ENCODE measurements around the gene HES2.

The HES2 gene

GRCh38 chr1:6424619-6425593 lies 5.2 kb upstream of the HES2 start, which contains the start of gene ESPN:
Gene ESPN, plus strand, starts transcription at chr1:6424776. Its CDS starts 180 bp downstream, at chr1:6424956.
- Histone ChIP-seq H3K4me2 (ENCODE audit: low read length) (peak within 1 kb of the TSS; percentile 41), H3K9me3 (ENCODE audit: control insufficient read depth, low read length) (no peaks in the 10 kb centered on the region), H3K9ac (no peak within 1 kb of the TSS), H3K36me3 (ENCODE audit: control insufficient read depth, insufficient read depth, low read length) (no peaks in the 10 kb centered on the region), H2AFZ (peak within 1 kb of the TSS; percentile 38), H3K4me3 (ENCODE audit: low read depth, low read length) (no peak within 1 kb of the TSS), H3K4me1 (peaks cover 7% of the 10 kb centered on the region), H3K27ac (no peak within 1 kb of the TSS), H3K79me2 (no peaks in the 10 kb centered on the region), H3K27me3 (ENCODE audit: control insufficient read depth, insufficient read depth, low read length) (no peaks in the 10 kb centered on the region)
- TF ChIP-seq, protein P1, sequence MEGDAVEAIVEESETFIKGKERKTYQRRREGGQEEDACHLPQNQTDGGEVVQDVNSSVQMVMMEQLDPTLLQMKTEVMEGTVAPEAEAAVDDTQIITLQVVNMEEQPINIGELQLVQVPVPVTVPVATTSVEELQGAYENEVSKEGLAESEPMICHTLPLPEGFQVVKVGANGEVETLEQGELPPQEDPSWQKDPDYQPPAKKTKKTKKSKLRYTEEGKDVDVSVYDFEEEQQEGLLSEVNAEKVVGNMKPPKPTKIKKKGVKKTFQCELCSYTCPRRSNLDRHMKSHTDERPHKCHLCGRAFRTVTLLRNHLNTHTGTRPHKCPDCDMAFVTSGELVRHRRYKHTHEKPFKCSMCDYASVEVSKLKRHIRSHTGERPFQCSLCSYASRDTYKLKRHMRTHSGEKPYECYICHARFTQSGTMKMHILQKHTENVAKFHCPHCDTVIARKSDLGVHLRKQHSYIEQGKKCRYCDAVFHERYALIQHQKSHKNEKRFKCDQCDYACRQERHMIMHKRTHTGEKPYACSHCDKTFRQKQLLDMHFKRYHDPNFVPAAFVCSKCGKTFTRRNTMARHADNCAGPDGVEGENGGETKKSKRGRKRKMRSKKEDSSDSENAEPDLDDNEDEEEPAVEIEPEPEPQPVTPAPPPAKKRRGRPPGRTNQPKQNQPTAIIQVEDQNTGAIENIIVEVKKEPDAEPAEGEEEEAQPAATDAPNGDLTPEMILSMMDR (IDR thresholded peaks at IDR 0.05) = no peak

DNA sequence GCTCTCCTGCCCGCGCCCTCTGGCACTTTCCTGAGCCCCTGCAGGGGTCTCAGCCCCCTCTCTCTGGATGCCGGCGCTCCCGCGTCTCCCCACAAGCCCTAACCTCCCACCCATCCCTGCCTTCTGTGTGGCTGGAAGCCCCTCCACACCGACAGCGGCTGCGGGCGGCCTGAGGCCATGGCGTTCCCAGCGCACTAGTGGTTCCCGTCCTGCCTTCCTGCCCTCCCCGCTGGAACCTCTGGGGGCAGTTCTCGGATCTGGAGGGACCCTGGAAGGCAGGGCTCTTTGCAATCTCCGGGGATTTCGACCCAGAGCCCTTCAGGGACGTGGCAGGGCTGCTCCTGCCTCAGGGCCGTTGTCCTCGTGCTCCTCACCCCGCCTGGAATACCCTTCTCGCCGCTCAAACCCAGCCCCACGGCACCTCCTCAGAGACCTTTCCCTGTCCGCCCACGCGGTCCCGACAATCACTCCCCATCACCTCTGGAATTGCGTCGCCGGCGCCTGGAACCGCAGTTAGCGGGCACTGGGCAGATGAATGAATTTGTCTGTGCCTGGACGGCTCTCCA lies 4.4 kb upstream of the HES2 start:
- H3K4me1 ChIP-seq = peaks cover 5% of the 10 kb centered on the region
- H3K4me3 ChIP-seq (ENCODE audit: low read depth, low read length) = no peak overlapping the region
- TF ChIP-seq, protein P1 (IDR thresholded peaks at IDR 0.05) = peak; percentile 5
- no peak overlapping the region for H3K9ac ChIP-seq
- H3K9me3 ChIP-seq (ENCODE audit: control insufficient read depth, low read length) = no peaks in the 10 kb centered on the region
- no peaks in the 10 kb centered on the region for H3K36me3 ChIP-seq (ENCODE audit: control insufficient read depth, insufficient read depth, low read length)
- no peaks in the 10 kb centered on the region for H3K27me3 ChIP-seq (ENCODE audit: control insufficient read depth, insufficient read depth, low read length)
- peak overlapping the region; percentile 38 for H2AFZ ChIP-seq
- H3K79me2 ChIP-seq = no peaks in the 10 kb centered on the region
- H3K27ac ChIP-seq = no peak overlapping the region
- H3K4me2 ChIP-seq (ENCODE audit: low read length) = peak overlapping the region; percentile 41

- Histone ChIP-seq H3K4me3 (ENCODE audit: low read depth, low read length) (no peak overlapping the region), H3K4me2 (ENCODE audit: low read length) (peak overlapping the region; percentile 41), H3K4me1 (peaks cover 5% of the 10 kb centered on the region), H3K79me2 (no peaks in the 10 kb centered on the region), H3K9me3 (ENCODE audit: control insufficient read depth, low read length) (no peaks in the 10 kb centered on the region), H3K9ac (no peak overlapping the region), H3K27me3 (ENCODE audit: control insufficient read depth, insufficient read depth, low read length) (no peaks in the 10 kb centered on the region), H3K27ac (no peak overlapping the region), H2AFZ (peak overlapping the region; percentile 38), H3K36me3 (ENCODE audit: control insufficient read depth, insufficient read depth, low read length) (no peaks in the 10 kb centered on the region)
- TF ChIP-seq, protein P1 (IDR thresholded peaks at IDR 0.05) = peak; percentile 60
Observed at GRCh38 chr1:6423321-6423999, 3.7 kb upstream of the HES2 start.

- TF ChIP-seq, protein P1 (IDR thresholded peaks at IDR 0.05) = no peak
- H3K36me3 ChIP-seq (ENCODE audit: control insufficient read depth, insufficient read depth, low read length) = no peaks in the 10 kb centered on the region
- no peak overlapping the region for H2AFZ ChIP-seq
- no peak overlapping the region for H3K4me2 ChIP-seq (ENCODE audit: low read length)
- peaks cover 5% of the 10 kb centered on the region for H3K4me1 ChIP-seq
- no peaks in the 10 kb centered on the region for H3K9me3 ChIP-seq (ENCODE audit: control insufficient read depth, low read length)
- no peak overlapping the region for H3K9ac ChIP-seq
- no peak overlapping the region for H3K27ac ChIP-seq
- H3K27me3 ChIP-seq (ENCODE audit: control insufficient read depth, insufficient read depth, low read length) = no peaks in the 10 kb centered on the region
- no peak overlapping the region for H3K4me3 ChIP-seq (ENCODE audit: low read depth, low read length)
- H3K79me2 ChIP-seq = no peaks in the 10 kb centered on the region
Observed at GRCh38 chr1:6421266-6421665, 1.5 kb upstream of the HES2 start.
